H7 (cell line): ENCODE results near the gene KLHDC4. TPM values are rescaled to one million over a fixed set of nuclear protein-coding genes. Genes with fewer than 3 reads are reported as not detected.
"Not testable (repeated sequence)": the region's sequence is repeated elsewhere in the genome, so short reads cannot be mapped to it uniquely, and the experiment has no call there.

Experiments used
- DNase-seq: peaks from one replicate; pipeline ENCODE4 v3.0.0; 2012
- H3K27me3 ChIP-seq: 2 replicates; pipeline ENCODE4 v1.6.0; 2011; ENCODE audit warnings: mild to moderate bottlenecking, low read length; ENCODE audit not compliant: control insufficient read depth, insufficient read depth
- H3K36me3 ChIP-seq: replicated peaks from 2 replicates; pipeline ENCODE4 v1.5.1; 2011; ENCODE audit warnings: low read length; ENCODE audit not compliant: control insufficient read depth, insufficient read depth
- H3K4me3 ChIP-seq: 2 replicates; pipeline ENCODE4 v1.5.1; 2011; ENCODE audit warnings: low read depth, mild to moderate bottlenecking, control low read depth, low read length, moderate library complexity; ENCODE audit not compliant: insufficient read depth
- total RNA-seq: library from RNA; depleted of rRNA; stranded (reverse); fragments of >200 nt; shearing (Covaris generic); gene quantifications from 2 replicates; pipeline ENCODE4 v1.2.3, GENCODE V29; 2014

KLHDC4 gene
- total RNA-seq, 1 experiment from 2014 or later: 32.4 TPM

- Histone ChIP-seq H3K36me3 (no peaks in the 10 kb centered on the region; the same call in 1 of the 2 replicates), H3K27me3 (no peaks in the 10 kb centered on the region), H3K4me3 (no peak overlapping the region)
- DNase-seq: no peak
Observed at GRCh38 chr16:87685766-87686165, 80.0 kb downstream of the KLHDC4 start.

- H3K36me3 ChIP-seq: no peaks in the 10 kb centered on the region; the same call in 1 of the 2 replicates
- no peak for DNase-seq
- H3K4me3 ChIP-seq: no peak overlapping the region
- H3K27me3 ChIP-seq: no peaks in the 10 kb centered on the region
Observed at GRCh38 chr16:87685405-87685755, 80.4 kb downstream of the KLHDC4 start.

- H3K27me3 ChIP-seq: no peaks in the 10 kb centered on the region
- no peak overlapping the region for H3K4me3 ChIP-seq
- no peaks in the 10 kb centered on the region; the same call in 1 of the 2 replicates for H3K36me3 ChIP-seq
- DNase-seq: no peak
Observed at GRCh38 chr16:87684711-87685404, 80.9 kb downstream of the KLHDC4 start.

- Histone ChIP-seq H3K36me3 (no peaks in the 10 kb centered on the region; the same call in 1 of the 2 replicates), H3K27me3 (no peaks in the 10 kb centered on the region), H3K4me3 (no peak overlapping the region)
- DNase-seq: no peak
Observed at GRCh38 chr16:87684106-87684677, 81.6 kb downstream of the KLHDC4 start.

GRCh38 chr16:87682852-87683399 is 82.9 kb downstream of the KLHDC4 start:
- DNase-seq: no peak
- Histone ChIP-seq H3K4me3 (no peak overlapping the region), H3K27me3 (no peaks in the 10 kb centered on the region), H3K36me3 (no peaks in the 10 kb centered on the region; the same call in 1 of the 2 replicates)

- H3K27me3 ChIP-seq: no peaks in the 10 kb centered on the region
- peak; percentile 94 for DNase-seq
Observed at GRCh38 chr16:87681981-87682570, 83.7 kb downstream of the KLHDC4 start.

GRCh38 chr16:87681051-87681602 is 84.7 kb downstream of the KLHDC4 start:
- DNase-seq, H3K4me3 ChIP-seq, H3K27me3 ChIP-seq, H3K36me3 ChIP-seq: not testable (repeated sequence)

More at GRCh38 chr16:87681981-87682570, 83.7 kb downstream of the KLHDC4 start:
- Histone ChIP-seq H3K36me3 (no peaks in the 10 kb centered on the region; the same call in 1 of the 2 replicates), H3K4me3 (no peak overlapping the region)

- no peak overlapping the region for H3K4me3 ChIP-seq
- no peaks in the 10 kb centered on the region for H3K36me3 ChIP-seq
- H3K27me3 ChIP-seq: no peaks in the 10 kb centered on the region
- peak; percentile 70 for DNase-seq
Observed at GRCh38 chr16:87680272-87680644, 85.5 kb downstream of the KLHDC4 start.

- no peak for DNase-seq
- Histone ChIP-seq H3K36me3 (no peaks in the 10 kb centered on the region), H3K27me3 (no peaks in the 10 kb centered on the region), H3K4me3 (no peak overlapping the region)
Observed at GRCh38 chr16:87679593-87680271, 86.1 kb downstream of the KLHDC4 start.

- Histone ChIP-seq H3K4me3 (no peak overlapping the region), H3K27me3 (no peaks in the 10 kb centered on the region), H3K36me3 (no peaks in the 10 kb centered on the region)
- peak; percentile 87 for DNase-seq
Observed at GRCh38 chr16:87678618-87679017, 87.2 kb downstream of the KLHDC4 start.

GRCh38 chr16:87677830-87678229 is 88.0 kb downstream of the KLHDC4 start:
- Histone ChIP-seq H3K4me3 (no peak overlapping the region), H3K36me3 (no peaks in the 10 kb centered on the region), H3K27me3 (no peaks in the 10 kb centered on the region)
- DNase-seq: no peak

GRCh38 chr16:87675111-87675719 is 90.6 kb downstream of the KLHDC4 start:
- no peaks in the 10 kb centered on the region for H3K27me3 ChIP-seq
- H3K36me3 ChIP-seq: no peaks in the 10 kb centered on the region
- H3K4me3 ChIP-seq: no peak overlapping the region
- peak; percentile 86 for DNase-seq

GRCh38 chr16:87674419-87674818 is 91.4 kb downstream of the KLHDC4 start:
- no peak for DNase-seq
- Histone ChIP-seq H3K36me3 (no peaks in the 10 kb centered on the region), H3K27me3 (no peaks in the 10 kb centered on the region), H3K4me3 (no peak overlapping the region)

- DNase-seq: no peak
- Histone ChIP-seq H3K36me3 (no peaks in the 10 kb centered on the region), H3K4me3 (no peak overlapping the region), H3K27me3 (no peaks in the 10 kb centered on the region)
Observed at GRCh38 chr16:87671715-87672270, 94.0 kb downstream of the KLHDC4 start.
